RWPE1 (cell line): ENCODE measurements around the gene PEX1.
"Not testable (repeated sequence)": the region's sequence is repeated elsewhere in the genome, so short reads cannot be mapped to it uniquely, and the experiment has no call there.

ENCODE experiments used
- CTCF ChIA-PET: fragments of 350-600 bp; sonication (Branson Sonifier 250); formaldehyde crosslinking; extraction: SDS; loops from one replicate; lab custom pipeline; 2021; lab: Yijun Ruan, JAX
- POLR2A ChIA-PET: fragments of 400-600 bp; formaldehyde crosslinking; extraction: SDS; loops from one replicate; lab custom pipeline; 2020; ENCODE audit warnings: antibody characterized with exemption; ENCODE audit not compliant: low non-redundant PET; lab: Yijun Ruan, JAX
- DNase-seq: peaks from one replicate; pipeline ENCODE4 v3.0.0; 2012; ENCODE audit warnings: low spot score
- H3K27ac ChIP-seq: fragments of 450-650 bp; 2 replicates; pipeline ENCODE4 v1.5.1; 2017
- CTCF ChIP-seq: fragments of 450-650 bp; conservative IDR thresholded peaks from 2 replicates; pipeline ENCODE4 v1.5.1; 2017; ENCODE audit warnings: low read depth, mild to moderate bottlenecking

Gene PEX1

GRCh38 chr7:92557808-92558362, 29.6 kb upstream of the PEX1 start:
- no peak for TF ChIP-seq CTCF
- H3K27ac ChIP-seq: no peak overlapping the region
- POLR2A ChIA-PET: no interaction called here
- no peak for DNase-seq
- CTCF ChIA-PET: interaction anchor here (0.7 kb wide), 1 partner anchor 400 kb away, joined by 3 read pairs; no protein-coding TSS in a partner anchor

- ChIA-PET CTCF (interaction anchor here (0.7 kb wide), 1 partner anchor 400 kb away, joined by 3 read pairs; no protein-coding TSS in a partner anchor), POLR2A (no interaction called here)
- H3K27ac ChIP-seq: no peak overlapping the region
- no peak for TF ChIP-seq CTCF
- DNase-seq: no peak
These were observed 28.9 kb upstream of the PEX1 start for GRCh38 chr7:92557249-92557648.

- CTCF ChIA-PET: no interaction called here
- no peak for TF ChIP-seq CTCF
- POLR2A ChIA-PET: no interaction called here
- DNase-seq: no peak
- no peak overlapping the region for H3K27ac ChIP-seq
These were observed 21.9 kb upstream of the PEX1 start for GRCh38 chr7:92550194-92550593.

DNA sequence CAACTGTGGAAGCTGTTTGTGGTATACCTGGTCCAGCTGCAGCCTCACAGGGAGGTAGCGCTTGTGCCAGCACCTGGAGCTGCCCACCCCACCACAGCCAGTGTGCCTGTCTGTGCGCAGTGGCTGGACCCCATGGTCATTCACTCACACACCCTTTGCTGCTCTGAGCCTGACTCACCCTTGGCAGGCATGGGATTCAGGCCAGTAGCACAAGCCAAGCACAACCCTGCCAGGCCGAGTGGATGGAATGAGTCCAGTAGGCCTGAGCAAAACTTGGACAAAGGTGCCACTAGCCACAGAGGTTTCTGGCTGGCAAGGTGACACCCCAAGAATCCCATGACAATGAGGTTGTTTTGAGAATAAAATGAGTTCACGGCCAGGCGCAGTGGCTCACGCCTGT, 19.3 kb upstream of the PEX1 start:
- no peak overlapping the region for H3K27ac ChIP-seq
- POLR2A ChIA-PET: no interaction called here
- DNase-seq: no peak
- CTCF ChIA-PET: interaction anchor here (0.9 kb wide), 1 partner anchor 19 kb away, joined by 3 read pairs; the partner anchor contains the start of genes PEX1 and RBM48
- TF ChIP-seq CTCF: no peak

DNA sequence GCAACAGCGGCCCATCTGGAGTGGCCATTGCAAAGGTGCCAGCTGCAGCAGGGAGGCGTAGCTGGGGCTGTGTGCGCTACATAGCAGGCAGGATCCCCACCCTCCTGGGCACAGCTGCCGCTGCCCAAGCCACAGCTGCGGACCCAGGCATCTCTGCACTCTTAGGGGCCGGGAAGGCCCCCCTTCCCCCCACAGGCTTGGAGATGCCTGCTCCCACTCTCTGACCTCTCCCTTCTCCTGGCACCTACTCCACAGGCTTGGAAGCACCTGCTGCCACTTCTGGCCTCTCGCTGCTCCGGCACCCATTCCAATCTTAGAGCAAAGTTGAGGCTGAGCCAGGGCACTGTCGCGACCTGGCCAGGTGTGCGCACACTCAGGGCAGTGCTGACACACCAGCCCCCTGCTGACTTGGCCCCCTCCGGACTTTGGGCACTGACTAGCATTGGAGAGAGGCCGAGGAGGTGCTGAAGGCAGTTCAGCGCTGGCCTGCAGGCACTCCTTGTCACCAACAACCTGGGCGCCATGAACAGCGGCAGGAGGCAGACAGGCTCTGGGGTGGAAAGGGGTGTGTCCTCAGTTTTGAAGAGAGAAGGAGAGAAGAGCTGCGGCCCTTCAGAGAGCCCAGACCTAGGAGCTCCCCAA, 18.7 kb upstream of the PEX1 start:
- H3K27ac ChIP-seq: no peak overlapping the region
- no peak for TF ChIP-seq CTCF
- POLR2A ChIA-PET: no interaction called here
- CTCF ChIA-PET: interaction anchor here (0.9 kb wide), 1 partner anchor 19 kb away, joined by 3 read pairs; the partner anchor contains the start of genes PEX1 and RBM48
- no peak for DNase-seq

DNA sequence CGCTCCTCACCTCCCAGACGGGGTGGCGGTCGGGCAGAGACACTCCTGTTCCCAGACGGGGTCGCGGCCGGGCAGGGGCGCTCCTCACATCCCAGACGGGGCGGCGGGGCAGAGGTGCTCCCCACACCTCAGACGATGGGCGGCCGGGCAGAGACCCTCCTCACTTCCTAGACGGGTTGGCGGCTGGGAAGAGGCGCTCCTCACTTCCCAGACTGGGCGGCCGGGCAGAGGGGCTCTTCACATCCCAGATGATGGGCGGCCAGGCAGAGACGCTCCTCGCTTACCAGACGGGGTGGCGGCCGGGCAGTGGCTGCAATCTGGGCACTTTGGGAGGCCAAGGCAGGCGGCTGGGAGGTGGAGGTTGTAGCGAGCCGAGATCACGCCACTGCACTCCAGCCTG, 16.8 kb upstream of the PEX1 start:
- H3K27ac ChIP-seq, CTCF ChIA-PET, DNase-seq, POLR2A ChIA-PET: not testable (repeated sequence)

- CTCF ChIA-PET: interaction anchor here (0.6 kb wide), 1 partner anchor 38 kb away, joined by 3 read pairs; no protein-coding TSS in a partner anchor
- POLR2A ChIA-PET, DNase-seq, H3K27ac ChIP-seq: not testable (repeated sequence)
These were observed 15.2 kb upstream of the PEX1 start for GRCh38 chr7:92543542-92543941.
